H7 (cell line): ENCODE data around the gene C5. TPM values are rescaled to one million over a fixed set of nuclear protein-coding genes. Genes with fewer than 3 reads are reported as not detected.
"Not testable (repeated sequence)": the region's sequence is repeated elsewhere in the genome, so short reads cannot be mapped to it uniquely, and the experiment has no call there.

ENCODE experiments used
- DNase-seq: peaks from one replicate; pipeline ENCODE4 v3.0.0; 2012
- H3K27me3 ChIP-seq: 2 replicates; pipeline ENCODE4 v1.6.0; 2011; ENCODE audit warnings: mild to moderate bottlenecking, low read length; ENCODE audit not compliant: control insufficient read depth, insufficient read depth
- H3K36me3 ChIP-seq: replicated peaks from 2 replicates; pipeline ENCODE4 v1.5.1; 2011; ENCODE audit warnings: low read length; ENCODE audit not compliant: control insufficient read depth, insufficient read depth
- H3K4me3 ChIP-seq: 2 replicates; pipeline ENCODE4 v1.5.1; 2011; ENCODE audit warnings: low read depth, mild to moderate bottlenecking, control low read depth, low read length, moderate library complexity; ENCODE audit not compliant: insufficient read depth
- total RNA-seq: library from RNA; depleted of rRNA; stranded (reverse); fragments of >200 nt; shearing (Covaris generic); gene quantifications from 2 replicates; pipeline ENCODE4 v1.2.3, GENCODE V29; 2014; rRNA removed

C5 gene
- 0.59 and 1.0 TPM in 2 replicates for total RNA-seq

GRCh38 chr9:121050128-121050988 lies at the start of gene C5:
TSS of gene C5 (minus strand) at chr9:121050275. CDS start at chr9:121050246, 29 bp downstream.
- no peak within 1 kb of the TSS for H3K4me3 ChIP-seq
- DNase-seq, result no peak

GRCh38 chr9:121098567-121099198 lies 48.6 kb upstream of the C5 start:
- Histone ChIP-seq H3K27me3 (no peaks in the 10 kb centered on the region), H3K4me3 (no peak overlapping the region), H3K36me3 (no peaks in the 10 kb centered on the region)
- no peak for DNase-seq

More at GRCh38 chr9:121050128-121050988, at the start of gene C5:
- Histone ChIP-seq H3K27me3 (no peaks in the 10 kb centered on the region), H3K36me3 (no peaks in the 10 kb centered on the region)

- DNase-seq, result no peak
- Histone ChIP-seq H3K27me3 (no peaks in the 10 kb centered on the region), H3K4me3 (no peak overlapping the region), H3K36me3 (no peaks in the 10 kb centered on the region)
Measured at GRCh38 chr9:121095057-121095456, 45.0 kb upstream of the C5 start.

- not testable (repeated sequence) for H3K36me3 ChIP-seq, H3K4me3 ChIP-seq, DNase-seq, H3K27me3 ChIP-seq
Measured at GRCh38 chr9:121090743-121091142, 40.7 kb upstream of the C5 start.

GRCh38 chr9:121088576-121088975 lies 38.5 kb upstream of the C5 start:
- DNase-seq, result no peak
- H3K36me3 ChIP-seq, result no peaks in the 10 kb centered on the region
- no peak overlapping the region for H3K4me3 ChIP-seq
- H3K27me3 ChIP-seq, result no peaks in the 10 kb centered on the region

- Histone ChIP-seq H3K36me3 (no peaks in the 10 kb centered on the region), H3K27me3 (no peaks in the 10 kb centered on the region), H3K4me3 (no peak overlapping the region)
- no peak for DNase-seq
Measured at GRCh38 chr9:121085661-121086060, 35.6 kb upstream of the C5 start.

GRCh38 chr9:121082075-121082474 lies 32.0 kb upstream of the C5 start:
- Histone ChIP-seq H3K27me3 (no peaks in the 10 kb centered on the region), H3K4me3 (no peak overlapping the region), H3K36me3 (no peaks in the 10 kb centered on the region)
- no peak for DNase-seq

GRCh38 chr9:121075251-121076036 lies 25.4 kb upstream of the C5 start:
- Histone ChIP-seq H3K36me3 (no peaks in the 10 kb centered on the region), H3K27me3 (peaks cover 49% of the 10 kb centered on the region)
- no peak for DNase-seq

GRCh38 chr9:121074370-121075250 lies 24.5 kb upstream of the C5 start, which contains the start of gene CNTRL:
TSS of gene CNTRL (plus strand) at chr9:121074955. CDS start at chr9:121088327, 13,372 bp downstream.
- Histone ChIP-seq H3K4me3 (peak within 1 kb of the TSS; percentile 69), H3K36me3 (no peaks in the 10 kb centered on the region), H3K27me3 (peaks cover 54% of the 10 kb centered on the region)
- DNase-seq, result peak; percentile 89

More at GRCh38 chr9:121075251-121076036, 25.4 kb upstream of the C5 start:
- peak overlapping the region; percentile 69 for H3K4me3 ChIP-seq

- DNase-seq, result no peak
Measured at GRCh38 chr9:121073038-121073437, 23.0 kb upstream of the C5 start.

GRCh38 chr9:121071756-121072421 lies 21.8 kb upstream of the C5 start:
- DNase-seq, result peak; percentile 17
- Histone ChIP-seq H3K4me3 (no peak overlapping the region), H3K27me3 (peaks cover 57% of the 10 kb centered on the region), H3K36me3 (no peaks in the 10 kb centered on the region)

More at GRCh38 chr9:121073038-121073437, 23.0 kb upstream of the C5 start:
- no peak overlapping the region for H3K4me3 ChIP-seq
- peaks cover 57% of the 10 kb centered on the region for H3K27me3 ChIP-seq
- no peaks in the 10 kb centered on the region for H3K36me3 ChIP-seq

- Histone ChIP-seq H3K27me3 (peaks cover 56% of the 10 kb centered on the region), H3K36me3 (no peaks in the 10 kb centered on the region), H3K4me3 (no peak overlapping the region)
- DNase-seq, result no peak
Measured at GRCh38 chr9:121071370-121071755, 21.3 kb upstream of the C5 start.

GRCh38 chr9:121069396-121069795 lies 19.3 kb upstream of the C5 start:
- Histone ChIP-seq H3K27me3 (peaks cover 42% of the 10 kb centered on the region), H3K36me3 (no peaks in the 10 kb centered on the region), H3K4me3 (no peak overlapping the region)
- no peak for DNase-seq
